Measurements from ENCODE around the gene AKAP8L.

GRCh38 chr19:15438577-15438976, 19.8 kb upstream of the AKAP8L start:
- TF ChIP-seq CTCF (IDR thresholded peaks at IDR 0.05) = no peak
- no peak for TF ChIP-seq EZH2 (IDR thresholded peaks at IDR 0.05; ENCODE audit: borderline replicate concordance, insufficient read depth, low read depth, low read length, poor library complexity, severe bottlenecking)
